ENCODE measurements around the gene GFOD1. TPM values are rescaled to one million over a fixed set of nuclear protein-coding genes. Genes with fewer than 3 reads are reported as not detected.

Gene GFOD1
- polyA plus RNA-seq, 3 donors, result 1.7 to 2.2 (median 1.9) TPM

DNA sequence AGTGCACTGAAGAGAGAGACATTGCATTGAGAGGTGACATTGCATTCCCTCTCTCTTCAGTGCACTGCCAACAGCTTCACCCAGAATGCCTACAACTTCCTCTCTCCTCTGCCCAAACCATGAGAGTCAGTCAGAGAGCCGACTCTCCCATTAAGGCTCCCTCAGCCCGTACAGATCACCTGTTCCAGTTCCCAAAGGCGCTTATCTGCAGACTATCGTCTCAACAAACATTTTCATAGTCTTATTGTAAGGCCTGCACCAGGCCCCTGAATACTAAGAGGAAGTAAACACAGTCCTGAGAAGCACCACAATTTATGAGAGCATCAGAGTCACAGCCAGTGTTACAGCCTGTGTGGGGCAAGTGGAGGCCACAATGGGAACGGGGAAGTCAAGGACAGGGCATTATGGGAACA is 53.7 kb downstream of the GFOD1 start:
- no peak for DNase-seq (ENCODE audit: extremely low read depth in 1 of 11, low read depth in 9 of 11, low spot score in 4 of 11)

- no peak for DNase-seq (ENCODE audit: extremely low read depth in 1 of 11, low read depth in 9 of 11, low spot score in 4 of 11)
Observed at GRCh38 chr6:13432526-13433184, 54.7 kb downstream of the GFOD1 start.

- DNase-seq (ENCODE audit: extremely low read depth in 1 of 11, low read depth in 9 of 11, low spot score in 4 of 11), result no peak
Observed at GRCh38 chr6:13431861-13432465, 55.4 kb downstream of the GFOD1 start.

- no peak for DNase-seq (ENCODE audit: extremely low read depth in 1 of 11, low read depth in 9 of 11, low spot score in 4 of 11)
Observed at GRCh38 chr6:13431059-13431656, 56.2 kb downstream of the GFOD1 start.

GRCh38 chr6:13429406-13429753 is 58.0 kb downstream of the GFOD1 start:
- no peak for DNase-seq (ENCODE audit: extremely low read depth in 1 of 11, low read depth in 9 of 11, low spot score in 4 of 11)

GRCh38 chr6:13428583-13429405 is 58.6 kb downstream of the GFOD1 start:
- DNase-seq (ENCODE audit: extremely low read depth in 1 of 11, low read depth in 9 of 11, low spot score in 4 of 11), result no peak

DNA sequence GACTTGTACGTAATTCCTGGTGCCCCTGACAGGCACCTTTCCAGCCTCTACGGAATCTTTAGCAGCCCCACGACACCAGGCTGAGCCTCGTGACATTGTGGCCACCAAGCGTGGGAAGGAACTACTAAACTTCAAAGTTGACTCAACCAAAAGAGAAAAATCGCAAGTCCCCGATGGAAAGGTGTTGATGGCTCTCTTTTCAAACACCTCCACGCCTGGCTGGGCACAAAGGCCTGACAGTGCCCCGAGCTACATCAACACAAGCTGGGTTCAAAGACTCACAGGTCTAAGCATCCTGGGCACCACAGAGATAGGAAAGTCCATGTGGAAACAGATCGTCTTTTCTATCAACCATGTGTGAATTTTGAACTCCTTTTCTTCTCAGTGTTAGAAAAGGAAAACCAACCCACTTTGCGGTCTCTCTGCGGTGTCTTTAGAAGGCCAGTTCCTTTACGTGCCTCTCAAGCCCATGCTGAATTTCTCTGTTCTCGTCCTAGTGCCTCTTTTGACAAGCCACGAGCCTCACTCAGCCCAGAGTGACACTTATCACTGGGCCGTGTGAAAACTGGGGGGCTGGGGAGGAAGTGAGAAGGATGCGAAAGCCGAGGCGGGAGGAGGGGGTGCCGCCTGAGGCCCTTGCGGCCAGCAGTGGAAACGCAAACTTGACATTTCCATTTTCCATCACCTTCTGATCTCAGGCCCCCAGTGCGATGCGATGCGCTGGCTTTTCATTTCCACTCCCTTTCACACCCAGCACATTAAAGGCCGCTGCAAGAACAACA is 59.4 kb downstream of the GFOD1 start:
- DNase-seq (ENCODE audit: extremely low read depth in 1 of 11, low read depth in 9 of 11, low spot score in 4 of 11), result no peak

- no peak for DNase-seq (ENCODE audit: extremely low read depth in 1 of 11, low read depth in 9 of 11, low spot score in 4 of 11)
Observed at GRCh38 chr6:13427316-13427715, 60.1 kb downstream of the GFOD1 start.

DNA sequence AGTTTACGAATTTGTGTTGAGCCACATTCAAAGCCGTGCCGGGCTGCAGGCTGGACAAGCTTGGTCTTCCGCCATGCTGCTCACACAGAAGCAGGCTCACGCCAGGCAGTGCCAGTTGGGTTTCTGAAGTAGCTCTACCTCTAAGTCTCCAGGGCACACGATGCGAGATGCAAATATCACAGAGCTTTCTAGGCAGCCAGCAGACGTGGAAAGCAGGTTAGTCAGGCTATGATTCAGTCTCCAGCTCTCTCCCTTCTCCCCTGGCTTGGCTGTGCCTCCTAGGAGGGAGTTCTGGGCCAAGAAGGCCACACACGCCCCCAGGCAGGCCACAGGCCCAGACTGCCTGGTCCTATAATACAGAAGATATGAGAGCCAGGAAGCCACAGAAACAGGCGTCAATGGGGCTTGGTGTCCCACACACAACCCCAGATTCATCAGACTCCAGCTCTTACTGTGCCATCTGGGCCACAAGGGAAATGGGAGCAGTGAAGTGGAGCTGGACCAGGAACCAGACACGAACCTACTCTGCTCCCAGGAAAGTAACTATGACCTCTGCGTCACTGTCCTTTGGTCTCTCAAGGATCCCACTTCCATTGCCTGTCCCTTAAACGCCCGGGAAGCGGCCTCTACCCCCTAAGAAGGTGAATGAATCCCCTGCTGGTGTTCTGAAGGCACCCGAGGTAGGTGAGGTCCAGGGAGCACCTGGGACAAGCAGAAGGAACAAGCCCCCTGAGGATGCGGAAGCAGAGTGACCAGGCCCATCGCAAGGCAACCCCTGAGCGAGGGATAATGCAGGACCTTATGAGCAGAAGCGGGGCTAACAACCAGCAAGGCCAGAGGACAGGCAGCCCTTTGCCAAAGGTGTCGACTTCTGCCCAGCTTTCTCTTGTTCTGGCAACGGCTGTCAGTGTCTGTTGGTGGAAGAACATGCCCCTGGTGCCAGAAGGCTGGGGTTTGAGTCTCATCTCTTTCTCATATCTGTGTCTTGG is 61.2 kb downstream of the GFOD1 start:
- DNase-seq (ENCODE audit: extremely low read depth in 1 of 11, low read depth in 9 of 11, low spot score in 4 of 11), result no peak

- no peak for DNase-seq (ENCODE audit: extremely low read depth in 1 of 11, low read depth in 9 of 11, low spot score in 4 of 11)
Observed at GRCh38 chr6:13425270-13425873, 62.0 kb downstream of the GFOD1 start.

- no peak for DNase-seq (ENCODE audit: extremely low read depth in 1 of 11, low read depth in 9 of 11, low spot score in 4 of 11)
Observed at GRCh38 chr6:13423252-13423651, 64.1 kb downstream of the GFOD1 start.

- peak in 2 of 11 donors; percentile 30 to 53 for DNase-seq (ENCODE audit: extremely low read depth in 1 of 11, low read depth in 9 of 11, low spot score in 4 of 11)
Observed at GRCh38 chr6:13422681-13423221, 64.6 kb downstream of the GFOD1 start.

GRCh38 chr6:13421425-13422059 is 65.9 kb downstream of the GFOD1 start:
- DNase-seq (ENCODE audit: extremely low read depth in 1 of 11, low read depth in 9 of 11, low spot score in 4 of 11), result no peak

DNA sequence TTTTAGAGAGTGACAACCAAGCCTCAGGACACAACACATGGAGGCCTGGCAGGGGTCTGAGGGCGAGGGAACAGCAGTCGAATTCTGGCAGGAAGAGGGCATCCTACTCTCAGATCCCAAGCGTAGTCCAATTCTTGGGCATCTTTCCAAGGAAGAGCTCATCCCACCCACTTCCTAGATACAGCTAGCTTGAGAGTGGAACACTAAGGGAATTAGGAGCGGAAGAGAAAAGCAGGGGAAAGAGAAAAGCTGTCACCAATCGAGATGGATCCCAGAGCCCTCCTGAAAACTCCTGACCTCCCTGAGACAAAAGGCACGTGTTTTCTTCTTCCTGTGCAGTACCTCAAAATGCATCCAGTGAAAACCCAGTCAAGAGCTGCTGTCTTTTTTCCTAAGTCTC is 67.1 kb downstream of the GFOD1 start:
- DNase-seq (ENCODE audit: extremely low read depth in 1 of 11, low read depth in 9 of 11, low spot score in 4 of 11), result no peak

GRCh38 chr6:13419422-13420195 is 67.8 kb downstream of the GFOD1 start:
- no peak for DNase-seq (ENCODE audit: extremely low read depth in 1 of 11, low read depth in 9 of 11, low spot score in 4 of 11)

GRCh38 chr6:13418844-13419243 is 68.6 kb downstream of the GFOD1 start:
- DNase-seq (ENCODE audit: extremely low read depth in 1 of 11, low read depth in 9 of 11, low spot score in 4 of 11), result no peak
